HepG2 (cell line): Measurements from ENCODE around the gene JPT1. TPM values are rescaled to one million over a fixed set of nuclear protein-coding genes. Genes with fewer than 3 reads are reported as not detected.

Source experiments
- ARNT2 ChIP-seq: sonication (generic); formaldehyde crosslinking; IDR thresholded peaks from 2 replicates; pipeline ENCODE4 v1.8.0; 2022; ENCODE audit warnings: mild to moderate bottlenecking, low read depth, missing genetic modification reagents, moderate library complexity
- DNMT3B ChIP-seq: conservative IDR thresholded peaks from 2 replicates; pipeline ENCODE4 v1.6.1; 2016; ENCODE audit warnings: missing biosample characterization, control low read depth
- HCFC1 ChIP-seq: fragments of 150-350 bp; IDR thresholded peaks from 2 replicates; pipeline ENCODE4 v1.6.1; 2014; ENCODE audit warnings: low read depth, low read length
- HOXA3 ChIP-seq: sonication (generic); formaldehyde crosslinking; IDR thresholded peaks from 2 replicates; pipeline ENCODE4 v1.5.0; 2020; ENCODE audit warnings: missing genetic modification reagents
- NFYC ChIP-seq: IDR thresholded peaks from 2 replicates; pipeline ENCODE4 v1.6.1; 2016; ENCODE audit warnings: missing genetic modification reagents, missing compliant biosample characterization
- PCBP1 ChIP-seq: fragments of 200-400 bp; formaldehyde crosslinking; IDR thresholded peaks from 2 replicates; pipeline ENCODE4 v1.6.1; 2017; ENCODE audit warnings: mild to moderate bottlenecking, low read depth, low read length, borderline replicate concordance
- SAP130 ChIP-seq: IDR thresholded peaks from 2 replicates; pipeline ENCODE4 v1.6.1; 2016; ENCODE audit warnings: low read depth
- TBP ChIP-seq: sonication (generic); formaldehyde crosslinking; IDR thresholded peaks from 2 replicates; pipeline ENCODE4 v1.5.0; 2020; ENCODE audit warnings: missing genetic modification reagents
- TIGD3 ChIP-seq: sonication (generic); formaldehyde crosslinking; IDR thresholded peaks from 2 replicates; pipeline ENCODE4 v1.5.1; 2020; ENCODE audit warnings: mild to moderate bottlenecking, missing genetic modification reagents, borderline replicate concordance
- ZBTB44 ChIP-seq: sonication (generic); formaldehyde crosslinking; IDR thresholded peaks from 2 replicates; pipeline ENCODE4 v1.4.0; 2020; ENCODE audit warnings: missing genetic modification reagents
- ZHX2 ChIP-seq, 2 experiments: sonication (generic) in 1 of 2; formaldehyde crosslinking in 1 of 2; IDR thresholded peaks; 2 replicates each; pipeline versions ENCODE4 v1.6.1 to v1.9.0; 2014 to 2022; ENCODE audit warnings: antibody characterized with exemption in 1 of 2, borderline replicate concordance in 1 of 2, inconsistent platforms in 1 of 2, low read depth in 1 of 2, missing genetic modification reagents in 1 of 2
- ZNF235 ChIP-seq: sonication (generic); formaldehyde crosslinking; IDR thresholded peaks from 2 replicates; pipeline ENCODE4 v1.8.1; 2023; ENCODE audit warnings: mild to moderate bottlenecking, missing genetic modification reagents, borderline replicate concordance
- ZNF274 ChIP-seq: sonication (generic); formaldehyde crosslinking; IDR thresholded peaks from 2 replicates; pipeline ENCODE4 v1.5.1; 2020; ENCODE audit warnings: mild to moderate bottlenecking, missing genetic modification reagents
- ZNF468 ChIP-seq: sonication (generic); formaldehyde crosslinking; IDR thresholded peaks from 2 replicates; pipeline ENCODE4 v1.8.0; 2022; ENCODE audit warnings: mild to moderate bottlenecking, moderate library complexity, missing genetic modification reagents
- ZNF556 ChIP-seq: sonication (generic); formaldehyde crosslinking; IDR thresholded peaks from 2 replicates; pipeline ENCODE4 v1.4.0; 2020; ENCODE audit warnings: mild to moderate bottlenecking, missing genetic modification reagents, borderline replicate concordance
- polyA plus RNA-seq, 8 experiments: library from polyadenylated mRNA; depleted of rRNA in 3 of 8; stranded (reverse) in 7 of 8; unstranded in 1 of 8; fragments of >200 nt; fragmentation: Illumina TruSeq in 4 of 8; extraction: Trizol in 4 of 8; gene quantifications; 2 replicates each; pipeline versions ENCODE4 v1.2.1 to v1.2.3, GENCODE V29; 2011 to 2016; ENCODE audit warnings: low read depth in 4 of 8, missing spikeins in 1 of 8, mixed read lengths in 1 of 8; ENCODE audit not compliant: insufficient read depth in 1 of 8
- total RNA-seq, 5 experiments: library from RNA; depleted of rRNA; stranded (reverse); fragments of >200 nt; fragmentation: Illumina TruSeq; extraction: Trizol; gene quantifications; 2 replicates each; pipeline ENCODE4 v1.2.3, GENCODE V29; 2016; ENCODE audit warnings: low read depth in 1 of 5
- TF ChIP-seq, protein P1 (sequence below): sonication (generic); formaldehyde crosslinking; IDR thresholded peaks from 2 replicates; pipeline ENCODE4 v1.8.1; 2023; ENCODE audit warnings: missing genetic modification reagents, inconsistent platforms, borderline replicate concordance
- TF ChIP-seq, protein P2 (sequence below): sonication (generic); formaldehyde crosslinking; IDR thresholded peaks from 2 replicates; pipeline ENCODE4 v1.4.0; 2020; ENCODE audit warnings: mild to moderate bottlenecking, missing genetic modification reagents, borderline replicate concordance

The JPT1 gene
- total and polyA plus RNA-seq, 2 of the 13 experiments (the other 11 are each of a cell fraction or from before 2014, with no cell fraction given), result 43.3 to 256 TPM

DNA sequence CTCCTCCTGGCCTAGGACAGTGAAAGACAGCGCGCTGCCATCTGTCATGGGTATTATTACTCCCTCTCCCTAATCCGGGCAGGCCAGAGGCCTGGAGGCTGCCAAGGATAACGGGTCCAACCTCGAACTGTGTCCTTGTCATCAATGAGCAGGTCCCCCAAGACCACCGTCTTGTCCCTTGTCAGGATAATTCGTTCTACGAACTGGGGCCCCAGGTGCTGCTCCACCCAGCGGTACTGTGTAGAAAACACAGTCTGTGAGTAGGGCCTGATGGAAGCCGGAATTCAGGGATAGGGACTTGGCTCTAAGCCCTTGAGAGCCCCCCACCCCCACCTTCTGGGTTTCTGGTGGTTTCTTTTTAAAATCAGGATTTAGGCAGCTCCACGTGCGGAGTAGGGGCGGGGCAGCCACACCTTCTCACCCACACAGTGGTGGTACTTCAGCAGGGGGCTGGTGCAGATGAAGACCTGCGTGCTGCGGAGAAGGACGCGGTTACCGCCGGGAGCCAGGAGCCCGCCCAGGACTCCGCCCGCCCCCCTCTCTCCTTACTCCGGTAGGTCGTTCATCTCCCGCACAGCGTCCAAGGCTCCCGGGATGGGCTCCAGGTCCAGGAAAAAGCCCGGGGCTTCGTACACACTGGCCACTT is 23.6 kb downstream of the JPT1 start (continued):
- TF ChIP-seq ZHX2 (IDR thresholded peaks at IDR 0.05; ENCODE audit: low read depth) (no peak), ZHX2 (CRISPR knock-in tag; IDR thresholded peaks at IDR 0.05; ENCODE audit: borderline replicate concordance) (no peak), ARNT2 (CRISPR knock-in tag) (no peak), TBP (CRISPR knock-in tag) (no peak), HOXA3 (CRISPR knock-in tag) (no peak), ZNF274 (CRISPR knock-in tag) (no peak), ZBTB44 (CRISPR knock-in tag) (no peak), ZNF235 (CRISPR knock-in tag) (no peak), HCFC1 (no peak), PCBP1 (no peak), DNMT3B (CRISPR knock-in tag) (no peak), NFYC (CRISPR knock-in tag) (no peak), TIGD3 (0 out of 2 replicates have a peak, but pooled peaks have one; percentile 30), ZNF556 (CRISPR knock-in tag) (no peak), ZNF468 (no peak), SAP130 (CRISPR knock-in tag) (peak; percentile 64)
- TF ChIP-seq, protein P1, sequence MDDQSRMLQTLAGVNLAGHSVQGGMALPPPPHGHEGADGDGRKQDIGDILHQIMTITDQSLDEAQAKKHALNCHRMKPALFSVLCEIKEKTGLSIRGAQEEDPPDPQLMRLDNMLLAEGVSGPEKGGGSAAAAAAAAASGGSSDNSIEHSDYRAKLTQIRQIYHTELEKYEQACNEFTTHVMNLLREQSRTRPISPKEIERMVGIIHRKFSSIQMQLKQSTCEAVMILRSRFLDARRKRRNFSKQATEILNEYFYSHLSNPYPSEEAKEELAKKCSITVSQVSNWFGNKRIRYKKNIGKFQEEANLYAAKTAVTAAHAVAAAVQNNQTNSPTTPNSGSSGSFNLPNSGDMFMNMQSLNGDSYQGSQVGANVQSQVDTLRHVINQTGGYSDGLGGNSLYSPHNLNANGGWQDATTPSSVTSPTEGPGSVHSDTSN, result no peak
- TF ChIP-seq, protein P2, sequence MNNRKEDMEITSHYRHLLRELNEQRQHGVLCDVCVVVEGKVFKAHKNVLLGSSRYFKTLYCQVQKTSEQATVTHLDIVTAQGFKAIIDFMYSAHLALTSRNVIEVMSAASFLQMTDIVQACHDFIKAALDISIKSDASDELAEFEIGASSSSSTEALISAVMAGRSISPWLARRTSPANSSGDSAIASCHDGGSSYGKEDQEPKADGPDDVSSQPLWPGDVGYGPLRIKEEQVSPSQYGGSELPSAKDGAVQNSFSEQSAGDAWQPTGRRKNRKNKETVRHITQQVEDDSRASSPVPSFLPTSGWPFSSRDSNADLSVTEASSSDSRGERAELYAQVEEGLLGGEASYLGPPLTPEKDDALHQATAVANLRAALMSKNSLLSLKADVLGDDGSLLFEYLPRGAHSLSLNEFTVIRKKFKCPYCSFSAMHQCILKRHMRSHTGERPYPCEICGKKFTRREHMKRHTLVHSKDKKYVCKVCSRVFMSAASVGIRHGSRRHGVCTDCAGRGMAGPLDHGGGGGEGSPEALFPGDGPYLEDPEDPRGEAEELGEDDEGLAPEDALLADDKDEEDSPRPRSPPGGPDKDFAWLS (CRISPR knock-in tag), result no peak
